Heart right ventricle (tissue), 16 donors: ENCODE data around the gene MYO1D. TPM values are rescaled to one million over a fixed set of nuclear protein-coding genes. Genes with fewer than 3 reads are reported as not detected.

Source experiments
- ATAC-seq, 8 donors: fragments of 200-7000 bp; cut with Tn5 transposase; one replicate each; pipeline ENCODE4 v1.9.1; 2020; ENCODE audit warnings: mild to moderate bottlenecking in 8 of 8, moderate library complexity in 8 of 8, moderate number of reproducible peaks in 1 of 8
- DNase-seq, 2 donors: peaks; one replicate each; pipeline ENCODE4 v3.0.0-alpha.2; 2020
- H3K27ac ChIP-seq, 10 donors: fragments of 200-600 bp; sonication (generic) in 2 of 10; one replicate each; pipeline versions ENCODE4 v1.5.0 to v1.8.0; 2020 to 2022; ENCODE audit warnings: mild to moderate bottlenecking in 3 of 10
- H3K27me3 ChIP-seq, 7 donors: fragments of 200-600 bp; one replicate each; pipeline ENCODE4 v1.8.0; 2021 to 2022; ENCODE audit warnings: mild to moderate bottlenecking in 2 of 7
- H3K36me3 ChIP-seq, 9 donors: fragments of 200-600 bp; sonication (generic) in 1 of 9; one replicate each; pipeline versions ENCODE4 v1.5.0 to v1.8.0; 2020 to 2022; ENCODE audit warnings: mild to moderate bottlenecking in 2 of 9
- H3K4me1 ChIP-seq, 9 donors: fragments of 200-600 bp; sonication (generic) in 1 of 9; one replicate each; pipeline versions ENCODE4 v1.5.0 to v1.8.0; 2020 to 2022; ENCODE audit warnings: mild to moderate bottlenecking in 4 of 9
- H3K4me3 ChIP-seq, 10 donors: fragments of 200-600 bp; sonication (generic) in 2 of 10; one replicate each; pipeline versions ENCODE4 v1.5.0 to v1.8.0; 2020 to 2022; ENCODE audit warnings: mild to moderate bottlenecking in 7 of 10, moderate library complexity in 2 of 10
- H3K9me3 ChIP-seq, 11 donors: fragments of 200-600 bp in 10 of 11; sonication (generic) in 2 of 11; one replicate each; pipeline versions ENCODE4 v1.5.0 to v1.8.0; 2013 to 2022; ENCODE audit warnings: mild to moderate bottlenecking in 2 of 11, control low read depth in 1 of 11, moderate library complexity in 1 of 11
- CTCF ChIP-seq, 9 donors: fragments of 200-600 bp; sonication (generic) in 2 of 9; IDR thresholded peaks; one replicate each; pipeline versions ENCODE4 v1.5.0 to v1.8.0; 2021 to 2022; ENCODE audit warnings: antibody characterized with exemption in 9 of 9, mild to moderate bottlenecking in 5 of 9, moderate library complexity in 1 of 9
- WGBS, 2 donors: extraction: QIAGEN DNeasy Blood & Tissue Kit; methylation state at CpG; one replicate each; pipeline ENCODE4 v1.1.7; 2013; ENCODE audit warnings: inconsistent platforms in 1 of 2; 5-methylcytosine and 5-hydroxymethylcytosine counted together
- intact Hi-C, 10 donors: fragments of 100-400 bp; cut with DNase I; formaldehyde crosslinking; loops; one replicate each; pipeline versions ENCODE4 v1.11.1 to v1.14.2; 2022
- polyA plus RNA-seq, 2 donors: library from polyadenylated mRNA; stranded (reverse); fragments of 200-250 nt; gene quantifications; one replicate each; pipeline ENCODE4 v1.2.3, GENCODE V29; 2013
- total RNA-seq, 10 donors: library from RNA; stranded (reverse); fragmentation: NEBNext Ultra II Directional in 3 of 10; extraction: Animal tissue kit (Norgen Biotek cat#: 25700) in 3 of 10; gene quantifications; one replicate each; pipeline versions ENCODE4 v1.2.1 to v1.2.4, GENCODE V29; 2021 to 2023
- donor health status: Arrhythmogenic right ventricular cardiomyopathy.
- donor health status: ischemic (EF 13 %, LVEDD 7.1; RV severe dilation, severe dysfunction).
- donor health status: healthy with polysubstance abuse.
- donor health status: DM: no; HTN: yes; CAD: no.
- donor health status: DM: no; HTN: no; CAD: no.
- donor health status: ischemic (EF 25% LVEDD 6.9; RV normal size, moderate dysfunction).
- donor health status: ischemic (EF 25% LVEDD 5.7; RV mildly dilated, moderate dysfunction).
- donor health status: healthy.
- donor health status: DM: yes; HTN: yes; CAD: no.
- donor health status: Ischemic cardiomyopathy.
- donor health status: ischemic (EF 35%, LVEDD 5.7; RV mildly dilated, moderate dysfunction).
- donor health status: nonischemic (EF 11% LVEDD 7.7; RV severe dilation, severe dysfunction).
- donor health status: DM: yes; HTN: yes; CAD: no.
- donor health status: PGD.
- donor health status: ischemic (EF 29% LVEDD 5.4; RV normal size, mild dysfunction).
- donor health status: nonischemic (EF 23%, LVEDD 6.1; RV moderate dilation, normal function).

MYO1D gene
- total and polyA plus RNA-seq, 12 donors = 1.9 to 16.4 (median 6.7) TPM

DNA sequence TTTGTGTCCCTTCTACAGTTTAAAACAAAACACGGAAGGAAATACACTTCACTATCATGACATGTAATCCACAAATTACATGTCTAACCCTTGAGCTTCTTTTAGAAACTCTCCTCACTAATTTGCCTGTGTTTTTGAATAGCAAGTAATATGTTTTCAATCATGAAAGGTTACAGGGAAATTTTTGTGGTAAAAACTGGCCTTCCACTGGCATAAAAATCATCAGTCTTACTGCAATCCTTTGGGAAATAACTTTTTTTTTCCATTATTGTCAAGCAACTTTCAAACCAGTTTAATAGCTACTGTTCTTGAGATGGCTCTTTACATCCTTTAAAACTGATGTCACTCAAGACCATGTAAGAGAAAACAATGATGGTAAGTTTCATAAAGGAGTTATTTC lies 27.0 kb downstream of the MYO1D start:
- ATAC-seq (no peak), DNase-seq (no peak)
- no peak overlapping the region for H3K4me3 ChIP-seq
- no peaks in the 10 kb centered on the region for H3K36me3 ChIP-seq
- H3K27ac ChIP-seq = no peak overlapping the region
- peaks cover 0 to 12% (median 0%) of the 10 kb centered on the region in 9 donors for H3K4me1 ChIP-seq
- H3K9me3 ChIP-seq = no peaks in the 10 kb centered on the region
- intact Hi-C loops = no loop called here
- WGBS, 2 donors = 86 to 92% methylated on average over 1 of the region's 1 CpG
- H3K27me3 ChIP-seq = no peaks in the 10 kb centered on the region
- TF ChIP-seq CTCF (IDR thresholded peaks at IDR 0.05) = no peak

DNA sequence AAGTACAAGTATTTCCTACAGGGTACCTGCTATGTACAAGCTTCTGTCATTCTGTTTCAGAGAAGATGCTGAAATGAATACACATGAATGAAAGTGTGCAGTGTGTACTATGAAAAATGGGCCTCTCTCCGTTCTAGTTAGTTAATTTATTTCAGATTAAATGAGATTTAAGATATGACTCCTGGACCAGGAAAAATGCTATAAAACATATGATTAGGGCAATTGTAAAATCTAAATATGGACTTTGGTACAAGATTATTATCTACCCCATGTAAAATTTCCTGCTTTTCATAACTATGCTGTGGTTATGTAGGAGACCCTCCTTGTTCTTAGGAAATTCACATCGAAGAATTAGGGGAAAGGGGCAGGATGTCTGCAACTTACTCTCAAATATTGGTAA lies 28.9 kb downstream of the MYO1D start:
- no peak overlapping the region for H3K4me3 ChIP-seq
- H3K4me1 ChIP-seq = peaks cover 0 to 6% (median 0%) of the 10 kb centered on the region in 9 donors
- H3K27me3 ChIP-seq = no peaks in the 10 kb centered on the region
- intact Hi-C loops = no loop called here
- no peaks in the 10 kb centered on the region for H3K36me3 ChIP-seq
- WGBS, 2 donors = 77 to 81% methylated on average over 2 of the region's 2 CpGs
- ATAC-seq = no peak
- no peaks in the 10 kb centered on the region for H3K9me3 ChIP-seq
- no peak for DNase-seq
- no peak overlapping the region for H3K27ac ChIP-seq
- TF ChIP-seq CTCF (IDR thresholded peaks at IDR 0.05) = no peak

GRCh38 chr17:32846143-32846542 lies 30.8 kb downstream of the MYO1D start:
- H3K9me3 ChIP-seq = no peaks in the 10 kb centered on the region
- DNase-seq (no peak), ATAC-seq (no peak)
- intact Hi-C loops = no loop called here
- H3K4me3 ChIP-seq = no peak overlapping the region
- no peaks in the 10 kb centered on the region for H3K27me3 ChIP-seq
- H3K27ac ChIP-seq = no peak overlapping the region
- H3K36me3 ChIP-seq = no peaks in the 10 kb centered on the region
- 63 to 68% methylated on average over 1 of the region's 1 CpG for whole genome bisulfite sequencing, 2 donors
- peaks cover 0 to 6% (median 0%) of the 10 kb centered on the region in 9 donors for H3K4me1 ChIP-seq
- TF ChIP-seq CTCF (IDR thresholded peaks at IDR 0.05) = no peak

GRCh38 chr17:32840241-32840640 lies 36.7 kb downstream of the MYO1D start:
- no peak overlapping the region for H3K27ac ChIP-seq
- ATAC-seq (no peak), DNase-seq (no peak)
- no peak overlapping the region for H3K4me3 ChIP-seq
- intact Hi-C loops = no loop called here
- no peaks in the 10 kb centered on the region for H3K9me3 ChIP-seq
- no peaks in the 10 kb centered on the region for H3K36me3 ChIP-seq
- H3K27me3 ChIP-seq = no peaks in the 10 kb centered on the region
- TF ChIP-seq CTCF (IDR thresholded peaks at IDR 0.05) = no peak
- 71 to 75% methylated on average over 4 of the region's 4 CpGs for WGBS, 2 donors
- peaks cover 0 to 7% (median 0%) of the 10 kb centered on the region in 9 donors for H3K4me1 ChIP-seq
